ENCODE data around the gene RAB25. TPM values are rescaled to one million over a fixed set of nuclear protein-coding genes. Genes with fewer than 3 reads are reported as not detected.

Gene RAB25
- polyA plus RNA-seq, 1 experiment = not detected

GRCh38 chr1:156090840-156091188 lies 29.9 kb downstream of the RAB25 start:
- Histone ChIP-seq H3K4me3 (ENCODE audit: low read depth, low read length) (no peak overlapping the region), H3K27me3 (ENCODE audit: control insufficient read depth, insufficient read depth, low read length) (no peaks in the 10 kb centered on the region), H3K27ac (ENCODE audit: low read depth, low read length) (no peak overlapping the region), H3K9me3 (ENCODE audit: control insufficient read depth, insufficient read depth, low read length) (no peaks in the 10 kb centered on the region)
- DNase-seq (ENCODE audit: low read depth, low spot score) = peak; percentile 48
- TF ChIP-seq CTCF (IDR thresholded peaks at IDR 0.05; ENCODE audit: low read depth, low read length) = peak; percentile 77
- ChIA-PET CTCF (interaction anchor here (0.6 to 20.2 kb wide), 14 partner anchors 9 to 270 kb away, joined by 3 to 682 read pairs (median 4); partner anchors contain the start of gene LMNA), POLR2A (no interaction called here)

DNA sequence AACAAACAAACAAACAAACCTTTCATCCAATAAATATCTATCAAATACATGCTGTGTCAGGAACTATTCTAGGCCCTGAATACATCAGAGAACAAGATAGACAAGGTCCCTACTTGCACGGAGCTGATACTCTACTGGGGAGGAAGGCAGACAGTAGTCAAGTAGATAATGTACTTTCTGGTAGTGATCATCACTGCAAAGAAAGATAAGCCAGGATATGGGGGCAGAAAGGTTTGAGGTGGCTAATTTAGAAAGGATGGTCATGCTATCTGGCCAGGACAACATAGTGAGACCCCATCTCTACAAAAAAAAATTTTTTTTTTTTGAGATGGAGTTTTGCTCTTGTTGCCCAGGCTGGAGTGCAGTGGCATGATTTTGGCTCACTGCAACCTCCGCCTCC lies 30.6 kb downstream of the RAB25 start:
- no peak for TF ChIP-seq CTCF (IDR thresholded peaks at IDR 0.05; ENCODE audit: low read depth, low read length)
- Histone ChIP-seq H3K27me3 (ENCODE audit: control insufficient read depth, insufficient read depth, low read length) (no peaks in the 10 kb centered on the region), H3K9me3 (ENCODE audit: control insufficient read depth, insufficient read depth, low read length) (no peaks in the 10 kb centered on the region), H3K27ac (ENCODE audit: low read depth, low read length) (no peak overlapping the region), H3K4me3 (ENCODE audit: low read depth, low read length) (no peak overlapping the region)
- DNase-seq (ENCODE audit: low read depth, low spot score) = no peak
- ChIA-PET CTCF (interaction anchor here (0.8 to 20.2 kb wide), 4 partner anchors 12 to 134 kb away, joined by 3 to 682 read pairs (median 36); partner anchors contain the start of gene LMNA), POLR2A (no interaction called here)

DNA sequence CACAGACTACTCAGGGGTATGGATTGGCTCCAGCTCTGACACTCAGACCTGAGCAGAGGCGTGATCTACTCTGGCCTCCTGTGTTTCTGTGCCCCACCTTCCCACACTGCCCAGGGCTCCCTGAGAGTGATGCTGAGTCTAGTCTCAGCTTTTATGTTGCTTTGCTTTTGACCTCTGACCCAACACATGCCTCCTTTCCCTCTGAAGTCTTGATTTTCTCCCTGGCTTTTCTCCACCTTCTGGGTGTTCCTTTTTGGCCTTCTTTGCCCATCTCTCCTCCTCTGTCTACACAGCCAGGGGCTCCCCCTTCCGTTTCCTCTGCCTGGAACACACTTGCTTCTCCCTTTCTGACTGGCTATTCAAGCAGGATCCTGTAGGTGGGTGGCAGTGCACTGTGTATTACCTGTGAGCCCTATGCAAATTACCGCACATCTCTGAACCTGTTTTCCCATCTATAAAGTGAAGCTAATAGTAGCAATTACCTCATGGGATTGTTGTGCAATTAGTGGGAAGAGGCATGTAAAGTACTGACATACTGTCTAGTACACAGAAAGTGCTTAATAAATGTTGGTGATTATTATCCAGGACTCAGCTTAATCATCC lies 35.0 kb downstream of the RAB25 start:
- Histone ChIP-seq H3K27me3 (ENCODE audit: control insufficient read depth, insufficient read depth, low read length) (no peaks in the 10 kb centered on the region), H3K9me3 (ENCODE audit: control insufficient read depth, insufficient read depth, low read length) (no peaks in the 10 kb centered on the region), H3K4me3 (ENCODE audit: low read depth, low read length) (no peak overlapping the region), H3K27ac (ENCODE audit: low read depth, low read length) (no peak overlapping the region)
- no peak for DNase-seq (ENCODE audit: low read depth, low spot score)
- TF ChIP-seq CTCF (IDR thresholded peaks at IDR 0.05; ENCODE audit: low read depth, low read length) = no peak
- ChIA-PET CTCF (interaction anchor here (0.5 to 20.2 kb wide), 25 partner anchors 8 to 264 kb away, joined by 3 to 682 read pairs (median 5); partner anchors contain the start of genes LMNA, MEX3A and PMF1), POLR2A (interaction anchor here (5.7 to 6.9 kb wide), 2 partner anchors 19 to 33 kb away, joined by 25 to 36 read pairs; partner anchors contain the start of gene LMNA)

DNA sequence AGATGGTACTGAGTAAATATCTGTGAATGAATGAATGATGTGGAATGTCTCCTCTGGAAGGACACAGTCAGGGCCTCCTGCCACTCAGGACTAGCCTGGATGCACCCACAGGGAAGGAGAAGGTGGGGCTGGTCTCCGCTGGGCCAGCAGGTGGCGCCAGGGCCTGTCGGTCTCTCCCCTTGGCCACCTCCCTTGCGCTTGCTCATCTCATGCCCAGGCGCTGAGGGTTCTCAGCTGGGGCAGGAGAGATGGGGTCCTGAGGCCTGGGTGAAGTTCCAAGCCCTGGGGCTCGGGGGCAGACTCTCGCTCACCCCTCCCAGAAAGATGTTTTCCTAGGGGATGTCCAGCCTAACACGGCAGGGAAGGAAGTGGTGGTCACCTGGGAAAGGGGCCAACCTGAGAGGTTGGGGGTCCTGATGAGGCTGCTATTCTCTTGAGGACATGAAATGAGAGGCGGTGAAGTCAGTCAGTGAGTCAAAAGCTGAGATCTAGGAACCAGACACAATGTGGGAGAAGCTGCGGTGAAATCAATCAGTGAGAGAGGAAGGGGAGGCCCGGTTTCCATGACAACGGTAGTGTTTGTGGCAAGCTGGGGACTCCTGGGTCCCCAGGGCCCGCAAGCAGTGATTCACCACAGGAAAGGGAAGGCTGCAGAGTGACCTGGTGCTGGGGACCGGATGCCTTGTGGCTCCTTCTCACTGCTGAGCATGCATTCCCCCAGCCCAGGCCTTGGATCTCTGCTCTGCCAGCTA lies 35.9 kb downstream of the RAB25 start:
- no peaks in the 10 kb centered on the region for H3K27me3 ChIP-seq (ENCODE audit: control insufficient read depth, insufficient read depth, low read length)
- ChIA-PET CTCF (interaction anchor here (0.6 to 20.2 kb wide), 27 partner anchors 8 to 289 kb away, joined by 3 to 682 read pairs (median 5); partner anchors contain the start of genes LMNA, MEX3A and PMF1), POLR2A (interaction anchor here (5.7 to 6.9 kb wide), 2 partner anchors 18 to 32 kb away, joined by 25 to 36 read pairs; partner anchors contain the start of gene LMNA)
- peak overlapping the region; percentile 47 for H3K27ac ChIP-seq (ENCODE audit: low read depth, low read length)
- H3K9me3 ChIP-seq (ENCODE audit: control insufficient read depth, insufficient read depth, low read length) = no peaks in the 10 kb centered on the region
- TF ChIP-seq CTCF (IDR thresholded peaks at IDR 0.05; ENCODE audit: low read depth, low read length) = peak; percentile 98
- no peak overlapping the region for H3K4me3 ChIP-seq (ENCODE audit: low read depth, low read length)
- DNase-seq (ENCODE audit: low read depth, low spot score) = peak; percentile 67

All from AG04450 (cell line).